HepG2 (cell line): Measurements from ENCODE around the gene STOML2. TPM values are rescaled to one million over a fixed set of nuclear protein-coding genes. Genes with fewer than 3 reads are reported as not detected.

Experiments
- CENPT ChIP-seq: sonication (generic); formaldehyde crosslinking; IDR thresholded peaks from 2 replicates; pipeline ENCODE4 v1.8.0; 2022; ENCODE audit warnings: low read depth, mild to moderate bottlenecking, moderate library complexity, missing genetic modification reagents
- DMTF1 ChIP-seq: sonication (generic); formaldehyde crosslinking; IDR thresholded peaks from 2 replicates; pipeline ENCODE4 v1.4.0; 2020; ENCODE audit warnings: mild to moderate bottlenecking, missing genetic modification reagents
- EEA1 ChIP-seq: sonication (generic); formaldehyde crosslinking; IDR thresholded peaks from 2 replicates; pipeline ENCODE4 v1.5.1; 2020; ENCODE audit warnings: mild to moderate bottlenecking, missing genetic modification reagents, borderline replicate concordance
- HMG20A ChIP-seq: IDR thresholded peaks from 2 replicates; pipeline ENCODE4 v1.6.1; 2016; ENCODE audit warnings: borderline replicate concordance
- IKZF4 ChIP-seq: sonication (generic); formaldehyde crosslinking; IDR thresholded peaks from 2 replicates; pipeline ENCODE4 v1.5.1; 2020; ENCODE audit warnings: borderline replicate concordance, mild to moderate bottlenecking, low read depth, missing genetic modification reagents; ENCODE audit errors: not compliant biosample characterization
- MTA1 ChIP-seq: sonication (generic); formaldehyde crosslinking; IDR thresholded peaks from 2 replicates; pipeline ENCODE4 v1.4.0; 2020; ENCODE audit warnings: missing genetic modification reagents, mild to moderate bottlenecking, borderline replicate concordance
- NONO ChIP-seq, 2 experiments: fragments of 450-650 bp in 1 of 2; sonication (generic) in 1 of 2; formaldehyde crosslinking in 1 of 2; IDR thresholded peaks in 1 of 2; conservative IDR thresholded peaks in 1 of 2; 2 replicates each; pipeline versions ENCODE4 v1.6.1 to v1.8.0; 2017 to 2022; ENCODE audit warnings: mild to moderate bottlenecking in 1 of 2, missing genetic modification reagents in 1 of 2, moderate library complexity in 1 of 2
- PATZ1 ChIP-seq: sonication (generic); formaldehyde crosslinking; IDR thresholded peaks from 2 replicates; pipeline ENCODE4 v1.4.0; 2020; ENCODE audit warnings: missing genetic modification reagents
- RBM39 ChIP-seq: fragments of 200-400 bp; formaldehyde crosslinking; IDR thresholded peaks from one replicate; pipeline ENCODE4 v1.6.1; 2018; ENCODE audit warnings: antibody characterized with exemption, mild to moderate bottlenecking, low read depth, low read length; ENCODE audit not compliant: poor library complexity, severe bottlenecking
- SMYD3 ChIP-seq: sonication (generic); formaldehyde crosslinking; IDR thresholded peaks from 2 replicates; pipeline ENCODE4 v1.8.1; 2023; ENCODE audit warnings: mild to moderate bottlenecking, missing genetic modification reagents
- SNRNP70 ChIP-seq: fragments of 200-400 bp; formaldehyde crosslinking; IDR thresholded peaks from 2 replicates; pipeline ENCODE4 v1.6.1; 2017; ENCODE audit warnings: mild to moderate bottlenecking, low read depth, low read length, moderate library complexity
- TARDBP ChIP-seq: sonication (generic); formaldehyde crosslinking; IDR thresholded peaks from 2 replicates; pipeline ENCODE4 v1.8.0; 2022; ENCODE audit warnings: mild to moderate bottlenecking, missing genetic modification reagents
- TOPORS ChIP-seq: sonication (generic); formaldehyde crosslinking; IDR thresholded peaks from 2 replicates; pipeline ENCODE4 v1.8.0; 2023; ENCODE audit warnings: mild to moderate bottlenecking, missing genetic modification reagents
- ZNF512B ChIP-seq: sonication (generic); formaldehyde crosslinking; IDR thresholded peaks from 2 replicates; pipeline ENCODE4 v1.5.1; 2020; ENCODE audit warnings: missing genetic modification reagents, mild to moderate bottlenecking, borderline replicate concordance
- ZNF547 ChIP-seq: sonication (generic); formaldehyde crosslinking; IDR thresholded peaks from 2 replicates; pipeline ENCODE4 v1.5.1; 2020; ENCODE audit warnings: mild to moderate bottlenecking, missing genetic modification reagents
- ZNF615 ChIP-seq: sonication (generic); formaldehyde crosslinking; IDR thresholded peaks from 2 replicates; pipeline ENCODE4 v1.5.0; 2020; ENCODE audit warnings: mild to moderate bottlenecking, missing genetic modification reagents, borderline replicate concordance
- ZNF672 ChIP-seq: sonication (generic); formaldehyde crosslinking; IDR thresholded peaks from 2 replicates; pipeline ENCODE4 v1.8.1; 2022; ENCODE audit warnings: missing genetic modification reagents
- ZNF7 ChIP-seq: IDR thresholded peaks from 2 replicates; pipeline ENCODE4 v1.6.1; 2016; ENCODE audit warnings: missing biosample characterization, missing genetic modification reagents
- ZNF816 ChIP-seq: sonication (generic); formaldehyde crosslinking; IDR thresholded peaks from 2 replicates; pipeline ENCODE4 v1.8.0; 2022; ENCODE audit warnings: missing genetic modification reagents, mild to moderate bottlenecking, borderline replicate concordance
- polyA plus RNA-seq, 8 experiments: library from polyadenylated mRNA; depleted of rRNA in 3 of 8; stranded (reverse) in 7 of 8; unstranded in 1 of 8; fragments of >200 nt; fragmentation: Illumina TruSeq in 4 of 8; extraction: Trizol in 4 of 8; gene quantifications; 2 replicates each; pipeline versions ENCODE4 v1.2.1 to v1.2.3, GENCODE V29; 2011 to 2016; ENCODE audit warnings: low read depth in 4 of 8, missing spikeins in 1 of 8, mixed read lengths in 1 of 8; ENCODE audit not compliant: insufficient read depth in 1 of 8
- total RNA-seq, 5 experiments: library from RNA; depleted of rRNA; stranded (reverse); fragments of >200 nt; fragmentation: Illumina TruSeq; extraction: Trizol; gene quantifications; 2 replicates each; pipeline ENCODE4 v1.2.3, GENCODE V29; 2016; ENCODE audit warnings: low read depth in 1 of 5

The STOML2 gene
- total and polyA plus RNA-seq, 2 of the 13 experiments (the other 11 are each of a cell fraction or from before 2014, with no cell fraction given): 245 to 250 TPM

- TF ChIP-seq ZNF512B: no peak
- TF ChIP-seq ZNF816: peak; percentile 94
- peak; percentile 76 for TF ChIP-seq ZNF547 (CRISPR knock-in tag)
- TF ChIP-seq NONO (IDR thresholded peaks at IDR 0.05): no peak
- TF ChIP-seq NONO (CRISPR knock-in tag; conservative IDR thresholded peaks at IDR 0.05): peak; percentile 90
- TF ChIP-seq IKZF4 (CRISPR knock-in tag): no peak
- no peak for TF ChIP-seq DMTF1 (CRISPR knock-in tag)
- no peak for TF ChIP-seq EEA1 (CRISPR knock-in tag)
- TF ChIP-seq MTA1 (CRISPR knock-in tag): peak; percentile 88
- peak; percentile 47 for TF ChIP-seq HMG20A
- TF ChIP-seq SMYD3: peak; percentile 24; the same call in 1 of the 2 replicates
- TF ChIP-seq RBM39: peak; percentile 93
- TF ChIP-seq ZNF7 (CRISPR knock-in tag): no peak
- no peak for TF ChIP-seq SNRNP70
- no peak for TF ChIP-seq TOPORS (CRISPR knock-in tag)
- peak; percentile 67 for TF ChIP-seq PATZ1
- TF ChIP-seq TARDBP (CRISPR knock-in tag): no peak; the same call in none of the 2 replicates
- TF ChIP-seq ZNF615 (CRISPR knock-in tag): 0 out of 2 replicates have a peak, but pooled peaks have one; percentile 32
- TF ChIP-seq CENPT (CRISPR knock-in tag): no peak
- peak; percentile 45; the same call in 1 of the 2 replicates for TF ChIP-seq ZNF672
Measured at GRCh38 chr9:35096035-35096849, 6.7 kb downstream of the STOML2 start, which contains the start of gene PIGO (continued).
